ENCODE results near the gene CERS6. TPM values are rescaled to one million over a fixed set of nuclear protein-coding genes. Genes with fewer than 3 reads are reported as not detected.

Gene CERS6
- total RNA-seq, 4 donors from 2014 or later, result 46.6 to 67.7 (median 53.6) TPM

GRCh38 chr2:168712053-168712452 lies 256.0 kb downstream of the CERS6 start:
- no peak for TF ChIP-seq CTCF (IDR thresholded peaks at IDR 0.05)
- TF ChIP-seq EP300 (IDR thresholded peaks at IDR 0.05), result no peak
- TF ChIP-seq POLR2AphosphoS5 (IDR thresholded peaks at IDR 0.05), result no peak
- no peak for TF ChIP-seq POLR2A (IDR thresholded peaks at IDR 0.05; ENCODE audit: low read depth)
- Histone ChIP-seq H3K4me1 (peaks cover 0 to 17% (median 7%) of the 10 kb centered on the region in 4 donors), H3K27me3 (no peaks in the 10 kb centered on the region), H3K4me3 (no peak overlapping the region), H3K9me3 (no peaks in the 10 kb centered on the region), H3K36me3 (no peaks in the 10 kb centered on the region), H3K27ac (replicated peaks in 1 of 4) (no peak overlapping the region)
- intact Hi-C loops (cut with DNase I), result no loop called here
- DNase-seq (ENCODE audit: extremely low spot score), result no peak
- 62% methylated on average over 1 of the region's 1 CpG for WGBS

- Histone ChIP-seq H3K4me1 (peaks cover 0 to 5% (median 0%) of the 10 kb centered on the region in 4 donors), H3K9me3 (no peaks in the 10 kb centered on the region), H3K27ac (replicated peaks in 1 of 4) (no peak overlapping the region), H3K27me3 (no peaks in the 10 kb centered on the region), H3K4me3 (no peak overlapping the region), H3K36me3 (peaks cover 0 to 4% (median 1%) of the 10 kb centered on the region in 4 donors)
- no peak for DNase-seq (ENCODE audit: extremely low spot score)
- intact Hi-C loops (cut with DNase I), result no loop called here
- WGBS, result 89% methylated on average over 1 of the region's 1 CpG
- TF ChIP-seq CTCF (IDR thresholded peaks at IDR 0.05), result no peak
- no peak for TF ChIP-seq POLR2A (IDR thresholded peaks at IDR 0.05; ENCODE audit: low read depth)
- no peak for TF ChIP-seq EP300 (IDR thresholded peaks at IDR 0.05)
- no peak for TF ChIP-seq POLR2AphosphoS5 (IDR thresholded peaks at IDR 0.05)
These were observed 257.3 kb downstream of the CERS6 start for GRCh38 chr2:168713325-168713724.

- TF ChIP-seq POLR2AphosphoS5 (IDR thresholded peaks at IDR 0.05), result no peak
- TF ChIP-seq EP300 (IDR thresholded peaks at IDR 0.05), result no peak
- no peak for TF ChIP-seq POLR2A (IDR thresholded peaks at IDR 0.05; ENCODE audit: low read depth)
- no peak for TF ChIP-seq CTCF (IDR thresholded peaks at IDR 0.05)
- H3K4me1 ChIP-seq, result peaks cover 0 to 5% (median 0%) of the 10 kb centered on the region in 4 donors
- H3K27ac ChIP-seq (replicated peaks in 1 of 4), result no peak overlapping the region
- no peaks in the 10 kb centered on the region for H3K9me3 ChIP-seq
- no peak for DNase-seq (ENCODE audit: extremely low spot score)
- no peak overlapping the region for H3K4me3 ChIP-seq
- H3K36me3 ChIP-seq, result peaks cover 0 to 10% (median 4%) of the 10 kb centered on the region in 4 donors
- intact Hi-C loops (cut with DNase I), result no loop called here
- 90% methylated on average over 2 of the region's 2 CpGs for WGBS
- H3K27me3 ChIP-seq, result no peaks in the 10 kb centered on the region
These were observed 259.8 kb downstream of the CERS6 start for GRCh38 chr2:168715849-168716248.

GRCh38 chr2:168716839-168717238 lies 260.8 kb downstream of the CERS6 start:
- peaks cover 0 to 10% (median 4%) of the 10 kb centered on the region in 4 donors for H3K36me3 ChIP-seq
- H3K4me3 ChIP-seq, result no peak overlapping the region
- no peak overlapping the region for H3K27ac ChIP-seq (replicated peaks in 1 of 4)
- peaks cover 0 to 5% (median 0%) of the 10 kb centered on the region in 4 donors for H3K4me1 ChIP-seq
- H3K9me3 ChIP-seq, result no peaks in the 10 kb centered on the region
- no peak for DNase-seq (ENCODE audit: extremely low spot score)
- intact Hi-C loops (cut with DNase I), result no loop called here
- H3K27me3 ChIP-seq, result no peaks in the 10 kb centered on the region
- TF ChIP-seq EP300 (IDR thresholded peaks at IDR 0.05) (no peak), CTCF (IDR thresholded peaks at IDR 0.05) (no peak)

- H3K27me3 ChIP-seq, result no peaks in the 10 kb centered on the region
- no peak overlapping the region for H3K4me3 ChIP-seq
- H3K27ac ChIP-seq (replicated peaks in 1 of 4), result no peak overlapping the region
- WGBS, result 71% methylated on average over 3 of the region's 3 CpGs
- H3K9me3 ChIP-seq, result no peaks in the 10 kb centered on the region
- peaks cover 0 to 10% (median 4%) of the 10 kb centered on the region in 4 donors for H3K36me3 ChIP-seq
- no peak for TF ChIP-seq CTCF (IDR thresholded peaks at IDR 0.05)
- TF ChIP-seq EP300 (IDR thresholded peaks at IDR 0.05), result no peak
- no peak for TF ChIP-seq POLR2AphosphoS5 (IDR thresholded peaks at IDR 0.05)
- TF ChIP-seq POLR2A (IDR thresholded peaks at IDR 0.05; ENCODE audit: low read depth), result no peak
- DNase-seq (ENCODE audit: extremely low spot score), result no peak
- H3K4me1 ChIP-seq, result peaks cover 0 to 14% (median 5%) of the 10 kb centered on the region in 4 donors
- intact Hi-C loops (cut with DNase I), result no loop called here
These were observed 261.9 kb downstream of the CERS6 start for GRCh38 chr2:168717790-168718502.

Data from esophagus muscularis mucosa (tissue), 4 donors.